Measurements from ENCODE around the gene ATXN1.

Gene ATXN1

DNA sequence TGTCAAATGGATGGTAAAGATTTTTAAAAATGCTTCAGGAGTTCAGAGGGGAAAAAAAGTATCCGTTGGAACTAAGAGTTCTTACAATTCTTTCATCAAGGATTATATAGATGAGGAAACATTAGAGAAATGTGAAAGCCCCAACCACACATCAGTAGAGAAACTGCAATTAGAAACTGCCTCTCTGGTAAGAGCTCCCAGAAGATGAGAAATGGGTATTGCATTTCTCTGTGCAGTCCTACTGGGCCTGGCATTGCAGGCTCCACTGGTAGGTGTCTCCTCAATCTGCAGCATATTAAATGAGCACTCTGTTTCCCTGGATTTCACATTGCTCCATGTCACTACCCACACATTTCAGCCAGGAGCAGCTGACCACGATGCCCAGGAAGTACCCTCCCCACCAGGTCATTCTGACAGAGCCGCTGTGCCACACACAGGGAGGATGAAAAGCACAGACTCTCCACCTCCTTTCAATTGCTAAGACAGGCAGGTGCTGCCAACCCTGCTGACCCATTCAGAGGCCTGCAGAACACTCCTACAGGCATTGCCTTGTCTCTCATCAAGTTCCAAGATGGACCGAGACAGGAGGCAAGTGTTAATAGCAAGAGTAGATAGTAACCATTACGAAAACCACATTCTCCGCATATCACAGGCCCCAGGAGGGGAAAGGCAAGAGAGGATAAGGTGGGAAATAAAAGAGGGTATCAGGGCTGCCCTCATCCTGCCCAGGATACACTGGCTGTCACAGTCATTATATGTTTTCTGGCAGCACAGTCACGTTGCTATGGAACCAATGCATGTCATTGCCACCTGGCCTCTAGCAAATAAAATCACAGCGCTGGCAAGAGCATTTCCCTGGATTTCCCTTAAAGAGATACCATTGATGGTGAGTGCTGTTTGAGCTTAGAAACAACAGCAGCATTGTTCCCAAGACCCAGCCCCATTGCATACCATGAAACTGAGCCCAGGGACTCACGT, 241.7 kb downstream of the ATXN1 start:
- DNase-seq = peak; percentile 38

GRCh38 chr6:16518265-16518664, 243.0 kb downstream of the ATXN1 start:
- no peak for DNase-seq

DNA sequence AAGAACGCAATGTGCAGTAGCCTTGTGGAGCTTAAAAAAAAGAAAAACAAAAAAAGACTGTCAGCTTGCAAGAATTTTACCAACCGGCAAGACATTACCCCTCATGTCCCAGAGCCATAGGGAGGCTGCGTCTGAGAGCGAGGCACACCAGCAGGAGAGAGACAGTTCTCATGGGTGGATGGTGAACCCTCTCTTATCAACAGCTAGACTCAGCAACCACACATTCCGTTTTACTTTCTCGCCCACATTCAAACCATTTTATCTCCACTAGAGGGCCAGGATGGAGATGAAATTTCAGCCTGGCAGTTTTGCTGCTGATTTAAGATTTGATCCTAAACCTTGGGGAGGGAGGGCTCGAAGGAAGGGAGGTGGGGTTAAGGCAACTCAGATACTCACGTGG, 247.0 kb downstream of the ATXN1 start:
- DNase-seq = peak; percentile 94

- DNase-seq = peak; percentile 24
Measured at GRCh38 chr6:16512544-16513290, 248.5 kb downstream of the ATXN1 start.

GRCh38 chr6:16511723-16512489, 249.4 kb downstream of the ATXN1 start:
- peak; percentile 63 for DNase-seq

- DNase-seq = peak; percentile 73
Measured at GRCh38 chr6:16511040-16511660, 250.1 kb downstream of the ATXN1 start.

GRCh38 chr6:16510245-16510644, 251.0 kb downstream of the ATXN1 start:
- DNase-seq = no peak

DNA sequence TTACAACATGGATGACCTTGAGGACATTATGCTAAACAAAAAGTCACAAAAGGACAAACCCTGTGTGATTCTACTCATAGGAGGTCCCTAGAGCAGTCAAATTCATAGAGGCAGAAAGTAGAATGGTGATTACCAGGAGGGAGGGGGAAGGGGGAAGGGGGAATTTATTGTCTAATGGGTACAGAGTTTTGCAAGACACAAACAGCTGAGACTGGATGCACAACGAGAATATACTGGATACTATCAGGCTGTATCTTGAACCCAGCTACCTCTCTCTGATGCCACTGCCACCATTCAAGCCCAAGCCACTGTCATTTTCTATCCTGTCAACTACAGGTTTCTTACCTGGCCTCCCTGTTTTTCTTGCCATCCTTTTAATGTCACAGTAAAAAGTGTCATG, 252.3 kb downstream of the ATXN1 start:
- no peak for DNase-seq

DNA sequence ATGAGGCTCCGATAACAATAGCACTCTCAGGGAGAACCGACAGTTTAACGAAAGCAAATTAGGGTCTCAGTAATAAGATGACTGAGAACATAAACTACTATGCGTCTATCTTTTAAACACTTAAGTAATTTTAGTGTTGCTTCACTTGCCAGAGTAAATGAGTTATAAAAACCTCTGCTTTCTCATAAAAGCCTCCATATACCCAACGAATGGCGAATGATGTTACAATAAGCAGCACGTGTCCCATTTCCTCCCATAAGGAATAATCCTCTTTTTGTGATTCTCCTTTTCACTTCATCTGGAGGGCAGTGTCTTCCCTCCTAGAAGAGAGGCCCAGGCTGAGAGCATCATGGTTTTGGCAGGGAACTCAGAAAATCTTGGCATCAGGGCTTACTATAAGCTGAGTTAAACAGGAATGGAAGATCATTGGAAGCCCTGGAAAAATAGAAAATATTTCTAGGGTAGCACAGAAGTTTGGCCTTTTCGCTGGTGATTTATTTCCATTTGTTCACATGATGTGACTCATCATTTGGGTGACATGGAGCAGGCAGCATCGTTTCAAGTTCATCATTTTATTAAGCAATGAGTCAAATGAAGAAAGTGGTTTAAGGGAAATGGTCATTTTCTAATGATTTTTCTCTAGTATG, 255.4 kb downstream of the ATXN1 start:
- no peak for DNase-seq

DNA sequence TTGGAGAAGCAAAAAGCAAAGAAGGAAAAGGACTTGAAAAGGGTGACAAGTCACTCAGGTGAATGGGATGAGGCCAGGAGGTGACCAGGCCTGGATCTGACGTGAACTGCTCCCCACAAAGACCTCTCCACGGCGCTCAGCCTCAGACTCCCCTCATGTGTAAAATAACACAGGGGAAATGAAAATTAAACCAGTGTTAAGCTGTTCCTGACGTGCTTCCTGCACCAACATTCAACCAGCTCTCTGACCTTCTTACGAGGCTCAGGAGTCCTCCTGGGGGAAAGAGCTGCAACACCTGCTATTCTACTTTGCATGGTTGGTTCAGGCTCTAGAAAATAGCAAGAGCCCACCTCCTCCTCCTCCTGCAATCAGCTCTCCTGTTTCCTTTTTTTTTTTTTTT, 256.7 kb downstream of the ATXN1 start:
- no peak for DNase-seq

DNA sequence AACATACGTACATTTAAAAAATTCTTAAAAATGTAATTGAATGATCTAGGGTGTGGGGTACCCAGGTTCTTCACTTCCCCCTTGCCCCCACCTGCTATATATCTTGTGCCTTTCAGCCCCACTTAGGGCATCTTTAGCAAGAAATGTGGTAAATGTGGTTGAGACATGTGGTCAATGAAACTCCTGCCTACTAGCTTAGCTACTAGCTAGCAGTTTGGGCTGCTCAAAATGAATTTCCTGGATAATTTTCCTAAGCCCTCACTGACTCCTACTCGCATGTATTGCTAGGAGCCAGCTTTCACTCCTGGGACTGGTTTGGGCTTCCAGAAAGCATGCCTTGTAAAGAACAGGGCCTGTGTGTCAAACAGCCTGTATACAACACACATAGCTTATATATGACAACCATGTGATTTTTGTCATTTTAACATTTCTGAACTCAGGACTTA, 257.3 kb downstream of the ATXN1 start:
- peak; percentile 76 for DNase-seq

- no peak for DNase-seq
Measured at GRCh38 chr6:16503241-16503775, 258.0 kb downstream of the ATXN1 start.

- no peak for DNase-seq
Measured at GRCh38 chr6:16498957-16499356, 262.3 kb downstream of the ATXN1 start.

- DNase-seq = no peak
Measured at GRCh38 chr6:16498237-16498636, 263.0 kb downstream of the ATXN1 start.

- DNase-seq = no peak
Measured at GRCh38 chr6:16496991-16497801, 264.1 kb downstream of the ATXN1 start.

DNA sequence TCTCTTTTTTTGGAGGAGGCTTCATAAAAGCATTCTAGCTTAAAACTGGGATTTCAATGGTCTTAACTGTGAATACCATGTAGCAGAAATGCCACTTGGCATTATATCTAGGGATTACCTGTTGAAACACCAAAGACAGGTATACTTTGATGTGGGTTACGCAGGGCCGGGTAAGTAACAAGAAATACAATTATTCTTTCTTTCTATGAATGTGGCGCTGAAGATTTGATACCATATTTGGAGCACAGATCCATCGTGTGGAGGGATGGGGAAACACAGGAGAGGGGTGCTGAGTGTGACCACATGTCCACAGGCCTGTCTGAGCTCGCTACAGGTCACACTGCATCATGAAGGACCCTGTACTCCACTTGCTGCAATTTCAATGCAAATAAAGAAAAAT, 265.1 kb downstream of the ATXN1 start:
- no peak for DNase-seq

GRCh38 chr6:16494793-16495192, 266.5 kb downstream of the ATXN1 start:
- DNase-seq = no peak

GRCh38 chr6:16493802-16494201, 267.5 kb downstream of the ATXN1 start:
- DNase-seq = no peak

DNA sequence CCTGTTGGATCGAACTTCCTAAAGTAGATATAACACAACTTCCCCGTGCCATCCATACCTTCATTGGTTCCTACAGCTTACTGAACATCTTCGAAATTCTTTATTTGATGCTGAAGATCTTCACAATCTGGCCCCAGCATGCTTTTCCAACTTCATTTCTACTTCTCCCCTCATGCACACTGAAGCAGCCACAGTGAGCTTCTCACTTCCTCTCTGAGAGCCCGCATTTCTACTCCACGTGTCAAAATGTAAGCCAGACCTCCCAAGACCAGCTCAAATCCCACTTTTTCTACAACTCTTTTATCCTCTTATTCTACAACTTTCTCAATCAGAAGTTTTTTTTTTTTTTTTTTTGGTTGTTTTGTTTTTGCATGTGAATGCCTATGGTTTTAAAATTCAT, 268.1 kb downstream of the ATXN1 start:
- no peak for DNase-seq

GRCh38 chr6:16491666-16492313, 269.5 kb downstream of the ATXN1 start:
- DNase-seq = no peak
